DOHH2 (cell line): ENCODE data around the gene MAGEF1.

Experiments
- H3F3A ChIP-seq: fragments of 200-600 bp; sonication (generic), shearing (Covaris generic); 2 replicates; pipeline ENCODE4 v1.6.0; 2016; ENCODE audit warnings: antibody characterized with exemption, mild to moderate bottlenecking; ENCODE audit not compliant: control insufficient read depth, insufficient read depth
- H3K27ac ChIP-seq: fragments of 200-600 bp; sonication (generic); 2 replicates; pipeline ENCODE4 v1.5.1; 2014; ENCODE audit warnings: low read depth, mild to moderate bottlenecking, low read length, moderate library complexity
- H3K27me3 ChIP-seq: fragments of 200-600 bp; sonication (generic); 2 replicates; pipeline ENCODE4 v1.6.1; 2014; ENCODE audit warnings: mild to moderate bottlenecking, low read length, mixed read lengths; ENCODE audit not compliant: control insufficient read depth
- H3K36me3 ChIP-seq: fragments of 200-600 bp; sonication (generic); 2 replicates; pipeline ENCODE4 v1.6.1; 2014; ENCODE audit warnings: mild to moderate bottlenecking, low read length, moderate library complexity, mixed read lengths; ENCODE audit not compliant: control insufficient read depth
- H3K4me1 ChIP-seq: fragments of 200-600 bp; sonication (generic); 2 replicates; pipeline ENCODE4 v1.6.1; 2014; ENCODE audit warnings: mild to moderate bottlenecking, low read length, mixed read lengths; ENCODE audit not compliant: control insufficient read depth
- H3K4me2 ChIP-seq: fragments of 200-600 bp; sonication (generic); 2 replicates; pipeline ENCODE4 v1.6.0; 2014; ENCODE audit warnings: mild to moderate bottlenecking, low read length, moderate library complexity
- H3K4me3 ChIP-seq: fragments of 200-600 bp; sonication (generic); 2 replicates; pipeline ENCODE4 v1.5.1; 2014; ENCODE audit warnings: mild to moderate bottlenecking, low read length, mixed read lengths
- H3K79me2 ChIP-seq: fragments of 200-600 bp; sonication (generic); 2 replicates; pipeline ENCODE4 v1.6.1; 2014; ENCODE audit warnings: mild to moderate bottlenecking, low read length, mixed read lengths; ENCODE audit not compliant: control insufficient read depth
- H3K9me2 ChIP-seq: fragments of 200-600 bp; sonication (generic); replicated peaks from 2 replicates; pipeline ENCODE4 v1.6.1; 2014; ENCODE audit warnings: mild to moderate bottlenecking, low read length, mixed read lengths; ENCODE audit not compliant: control insufficient read depth
- H3K9me3 ChIP-seq: fragments of 200-600 bp; sonication (generic); 2 replicates; pipeline ENCODE4 v1.6.1; 2014; ENCODE audit warnings: antibody characterized with exemption, low read length, mixed read lengths; ENCODE audit not compliant: control insufficient read depth, insufficient read depth
- H4K20me1 ChIP-seq: fragments of 200-600 bp; sonication (generic); 2 replicates; pipeline ENCODE4 v1.6.0; 2014; ENCODE audit warnings: low read depth, mild to moderate bottlenecking, antibody characterized with exemption, low read length, moderate library complexity; ENCODE audit not compliant: control insufficient read depth, insufficient read depth
- CTCF ChIP-seq: fragments of 200-600 bp; sonication (generic); IDR thresholded peaks from one replicate; pipeline ENCODE4 v1.5.1; 2014; ENCODE audit warnings: antibody characterized with exemption, mild to moderate bottlenecking, low read depth, low read length; ENCODE audit not compliant: poor library complexity, severe bottlenecking
- EZH2phosphoT487 ChIP-seq: fragments of 200-600 bp; sonication (generic); IDR thresholded peaks from 2 replicates; pipeline ENCODE4 v1.6.1; 2017; ENCODE audit warnings: borderline replicate concordance, mild to moderate bottlenecking, antibody characterized with exemption, low read length, moderate library complexity, mixed read lengths

MAGEF1 gene

DNA sequence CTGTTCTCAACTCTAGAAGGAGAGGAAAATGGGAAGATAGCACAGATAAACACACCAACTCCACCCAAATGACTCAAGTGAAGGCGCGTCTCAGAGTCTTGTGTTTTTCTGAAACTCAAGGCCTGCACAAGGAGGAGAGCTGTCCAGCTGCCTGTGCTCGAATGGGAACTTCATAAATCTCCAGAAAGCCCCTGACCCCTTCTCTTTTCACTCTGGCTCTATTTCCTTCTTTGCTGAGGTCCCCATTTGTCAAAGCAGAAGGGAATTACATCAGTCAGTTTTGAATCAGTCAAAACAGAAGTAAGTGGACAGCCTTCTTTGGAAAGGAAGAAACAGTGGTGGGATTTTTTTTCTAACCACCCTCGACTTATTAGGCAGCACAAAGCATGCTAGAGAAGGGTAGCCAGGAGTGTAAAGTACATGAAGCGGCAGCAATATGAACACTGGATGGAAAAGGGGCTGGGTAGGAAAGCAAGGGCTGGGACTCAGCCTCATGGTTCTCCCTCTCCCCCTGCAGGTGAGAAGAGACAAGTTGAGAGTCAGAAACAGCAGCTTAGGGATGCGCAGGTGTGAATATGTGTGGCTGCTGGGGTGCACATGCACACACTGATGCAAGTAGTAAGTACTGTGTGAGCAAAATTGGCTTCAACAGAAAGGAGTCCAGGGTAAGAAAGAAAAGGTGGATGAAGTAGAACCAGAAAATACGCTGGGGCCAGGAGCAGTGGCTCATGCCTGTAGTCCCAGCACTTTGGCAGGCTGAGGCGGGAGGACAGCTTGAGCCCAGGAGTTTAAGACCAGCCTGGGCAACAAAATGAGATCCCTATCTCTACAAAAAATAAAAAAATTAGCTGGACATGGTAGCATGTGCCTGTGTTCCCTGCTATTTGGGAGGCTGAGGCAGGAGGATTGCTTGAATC, 36.6 kb upstream of the MAGEF1 start:
- Histone ChIP-seq H3F3A (no peaks in the 10 kb centered on the region), H3K36me3 (no peaks in the 10 kb centered on the region), H3K27me3 (no peaks in the 10 kb centered on the region), H3K79me2 (no peaks in the 10 kb centered on the region), H3K4me2 (no peak overlapping the region), H3K4me1 (peaks cover 4% of the 10 kb centered on the region; the same call in 1 of the 2 replicates), H3K4me3 (no peak overlapping the region), H3K9me2 (no peaks in the 10 kb centered on the region), H4K20me1 (no peaks in the 10 kb centered on the region), H3K9me3 (no peaks in the 10 kb centered on the region), H3K27ac (no peak overlapping the region)
- TF ChIP-seq CTCF (peak; percentile 40), EZH2phosphoT487 (no peak)

DNA sequence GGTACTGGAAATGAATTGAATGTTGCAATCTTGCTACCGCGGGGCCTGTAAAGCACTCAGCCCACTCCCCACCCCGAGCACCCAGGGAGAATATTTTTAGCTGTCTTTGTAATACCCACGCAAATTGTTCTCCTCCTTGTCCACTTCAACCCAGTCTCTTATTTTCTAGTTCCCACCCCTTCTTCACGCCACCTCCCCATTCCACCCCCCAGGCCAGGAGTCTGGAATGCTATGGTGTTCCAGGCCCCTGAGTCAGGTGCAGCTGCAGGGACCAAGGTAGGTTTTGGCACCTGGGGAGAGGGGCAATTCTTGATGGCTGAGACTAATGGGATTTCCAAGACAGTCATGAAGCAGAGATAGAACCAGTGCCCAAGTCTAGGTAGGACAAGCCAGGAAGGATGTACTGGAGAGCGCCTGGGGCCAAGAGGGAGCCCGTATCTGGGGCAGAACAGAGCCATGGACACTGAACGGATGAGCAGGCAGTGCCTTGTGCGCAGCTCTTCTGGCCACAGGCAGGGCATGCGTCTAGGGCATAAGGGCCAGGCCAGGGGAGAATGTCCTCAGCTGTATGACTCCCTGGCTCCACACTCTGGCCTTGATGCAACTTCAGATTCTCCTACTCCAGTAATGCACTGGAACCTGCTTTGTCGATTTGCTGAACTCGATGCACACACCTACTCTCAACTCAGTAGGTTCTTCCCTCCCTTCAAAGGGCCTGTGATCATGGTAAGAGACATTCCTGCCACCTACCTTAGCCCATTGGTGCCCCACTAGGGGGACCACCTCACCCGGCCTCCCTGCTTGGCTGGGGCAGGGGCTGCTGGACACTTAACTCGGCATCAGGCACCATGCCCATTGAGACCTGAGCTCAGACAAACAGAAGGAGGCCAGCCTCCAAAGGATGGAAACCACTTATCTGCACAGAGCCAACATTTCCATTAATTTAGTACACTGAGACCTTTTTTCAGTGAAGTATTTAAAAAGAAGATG, 34.6 kb upstream of the MAGEF1 start:
- H3K9me3 ChIP-seq: no peaks in the 10 kb centered on the region
- no peaks in the 10 kb centered on the region for H4K20me1 ChIP-seq
- H3K4me1 ChIP-seq: no peaks in the 10 kb centered on the region
- no peak overlapping the region for H3K27ac ChIP-seq
- TF ChIP-seq CTCF: no peak
- no peak for TF ChIP-seq EZH2phosphoT487
- H3F3A ChIP-seq: no peaks in the 10 kb centered on the region
- H3K36me3 ChIP-seq: no peaks in the 10 kb centered on the region
- no peaks in the 10 kb centered on the region for H3K27me3 ChIP-seq
- no peaks in the 10 kb centered on the region for H3K79me2 ChIP-seq
- H3K9me2 ChIP-seq: no peaks in the 10 kb centered on the region
- no peak overlapping the region for H3K4me3 ChIP-seq
- H3K4me2 ChIP-seq: no peak overlapping the region

- H3K79me2 ChIP-seq: no peaks in the 10 kb centered on the region
- H3K9me2 ChIP-seq: no peaks in the 10 kb centered on the region
- H3K4me1 ChIP-seq: no peaks in the 10 kb centered on the region
- H3K4me2 ChIP-seq: no peak overlapping the region
- no peaks in the 10 kb centered on the region for H3F3A ChIP-seq
- no peaks in the 10 kb centered on the region for H4K20me1 ChIP-seq
- H3K4me3 ChIP-seq: no peak overlapping the region
- no peak overlapping the region for H3K27ac ChIP-seq
- H3K36me3 ChIP-seq: no peaks in the 10 kb centered on the region
- H3K27me3 ChIP-seq: no peaks in the 10 kb centered on the region
- no peak for TF ChIP-seq CTCF
- no peak for TF ChIP-seq EZH2phosphoT487
- no peaks in the 10 kb centered on the region for H3K9me3 ChIP-seq
Observed at GRCh38 chr3:184745526-184745925, 33.7 kb upstream of the MAGEF1 start.
